NCI-H748 treated with DMSO at 0.1 percent for 48 hours (cell line): ENCODE measurements around the gene GABBR2.
"Not testable (repeated sequence)": the region's sequence is repeated elsewhere in the genome, so short reads cannot be mapped to it uniquely, and the experiment has no call there.

Experiments
- DNase-seq: peaks from one replicate; lab custom pipeline; 2025; lab: John Stamatoyannopoulos, UW

Gene GABBR2

GRCh38 chr9:98596486-98596885, 112.2 kb downstream of the GABBR2 start:
- no peak for DNase-seq

- DNase-seq, result no peak
Observed at GRCh38 chr9:98594546-98595160, 114.1 kb downstream of the GABBR2 start.

- no peak for DNase-seq
Observed at GRCh38 chr9:98593354-98594253, 115.1 kb downstream of the GABBR2 start.

- no peak for DNase-seq
Observed at GRCh38 chr9:98591696-98592095, 117.0 kb downstream of the GABBR2 start.

GRCh38 chr9:98590101-98590500, 118.6 kb downstream of the GABBR2 start:
- no peak for DNase-seq

- no peak for DNase-seq
Observed at GRCh38 chr9:98589102-98589501, 119.6 kb downstream of the GABBR2 start.

- DNase-seq, result not testable (repeated sequence)
Observed at GRCh38 chr9:98584853-98585438, 123.8 kb downstream of the GABBR2 start.

GRCh38 chr9:98584059-98584458, 124.7 kb downstream of the GABBR2 start:
- DNase-seq, result no peak

- no peak for DNase-seq
Observed at GRCh38 chr9:98583417-98583816, 125.3 kb downstream of the GABBR2 start.

- no peak for DNase-seq
Observed at GRCh38 chr9:98580956-98581355, 127.8 kb downstream of the GABBR2 start.

- DNase-seq, result no peak
Observed at GRCh38 chr9:98579700-98580099, 129.0 kb downstream of the GABBR2 start.

GRCh38 chr9:98577446-98577845, 131.3 kb downstream of the GABBR2 start:
- DNase-seq, result no peak

- no peak for DNase-seq
Observed at GRCh38 chr9:98576859-98577258, 131.9 kb downstream of the GABBR2 start.

- DNase-seq, result no peak
Observed at GRCh38 chr9:98576354-98576753, 132.4 kb downstream of the GABBR2 start.

GRCh38 chr9:98575379-98576346, 133.1 kb downstream of the GABBR2 start:
- no peak for DNase-seq

GRCh38 chr9:98573749-98574278, 134.9 kb downstream of the GABBR2 start:
- no peak for DNase-seq

- DNase-seq, result no peak
Observed at GRCh38 chr9:98572796-98573195, 135.9 kb downstream of the GABBR2 start.

- DNase-seq, result no peak
Observed at GRCh38 chr9:98572054-98572627, 136.6 kb downstream of the GABBR2 start.

- no peak for DNase-seq
Observed at GRCh38 chr9:98571643-98572042, 137.1 kb downstream of the GABBR2 start.

GRCh38 chr9:98570663-98571440, 137.9 kb downstream of the GABBR2 start:
- no peak for DNase-seq
